Right lobe of liver (tissue), 4 donors: ENCODE measurements around the gene IGDCC3.

Experiments used
- POLR2A ChIP-seq: fragments of 450-650 bp; IDR thresholded peaks from one replicate; pipeline ENCODE4 v1.6.1; 2017; ENCODE audit warnings: antibody characterized with exemption, mild to moderate bottlenecking
- TF ChIP-seq, protein P1 (sequence below), 4 donors: fragments of 200-600 bp in 3 of 4; fragments of 450-650 bp in 1 of 4; IDR thresholded peaks; one replicate each; pipeline versions ENCODE4 v1.5.1 to v1.8.0; 2016 to 2022; ENCODE audit warnings: antibody characterized with exemption in 4 of 4, mild to moderate bottlenecking in 2 of 4
- donor health status: DM: no; HTN: no; CAD: no.
- donor health status: DM: no; HTN: no; CAD: no.
- donor health status: DM: no; HTN: yes; CAD: no.

DNA sequence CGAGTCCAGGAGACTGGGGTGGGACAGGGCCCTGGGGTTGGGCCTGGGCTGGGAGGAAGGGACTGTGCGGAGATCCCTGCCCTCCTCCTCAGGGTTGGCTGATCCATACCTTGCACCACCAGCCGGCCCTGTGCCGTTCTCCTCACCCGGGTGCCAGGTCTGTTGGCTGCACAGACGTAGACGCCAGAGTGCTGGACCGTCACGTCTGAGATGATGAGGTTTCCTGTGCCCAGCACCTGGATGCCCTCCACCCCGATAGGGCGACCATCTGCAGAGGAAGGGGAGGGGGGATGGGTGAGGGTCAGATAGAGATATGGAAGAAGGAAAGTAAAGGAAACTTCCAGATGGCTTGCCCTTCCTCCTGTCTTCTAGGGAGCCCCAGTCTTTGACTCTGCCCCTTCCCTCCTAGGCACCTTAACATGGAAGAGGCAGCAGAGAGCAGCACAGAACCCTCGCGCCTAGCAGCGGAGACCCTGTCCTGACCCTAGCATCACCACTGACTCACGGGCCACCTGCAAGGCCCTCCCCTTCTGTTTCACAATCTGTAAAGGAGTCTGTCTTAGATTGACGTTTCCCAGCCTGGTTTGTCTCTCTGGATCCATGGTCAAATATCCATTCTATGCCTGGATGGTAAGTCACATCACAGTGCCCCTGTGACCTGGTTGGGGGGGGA lies 44.5 kb downstream of the IGDCC3 start:
- TF ChIP-seq, protein P1, sequence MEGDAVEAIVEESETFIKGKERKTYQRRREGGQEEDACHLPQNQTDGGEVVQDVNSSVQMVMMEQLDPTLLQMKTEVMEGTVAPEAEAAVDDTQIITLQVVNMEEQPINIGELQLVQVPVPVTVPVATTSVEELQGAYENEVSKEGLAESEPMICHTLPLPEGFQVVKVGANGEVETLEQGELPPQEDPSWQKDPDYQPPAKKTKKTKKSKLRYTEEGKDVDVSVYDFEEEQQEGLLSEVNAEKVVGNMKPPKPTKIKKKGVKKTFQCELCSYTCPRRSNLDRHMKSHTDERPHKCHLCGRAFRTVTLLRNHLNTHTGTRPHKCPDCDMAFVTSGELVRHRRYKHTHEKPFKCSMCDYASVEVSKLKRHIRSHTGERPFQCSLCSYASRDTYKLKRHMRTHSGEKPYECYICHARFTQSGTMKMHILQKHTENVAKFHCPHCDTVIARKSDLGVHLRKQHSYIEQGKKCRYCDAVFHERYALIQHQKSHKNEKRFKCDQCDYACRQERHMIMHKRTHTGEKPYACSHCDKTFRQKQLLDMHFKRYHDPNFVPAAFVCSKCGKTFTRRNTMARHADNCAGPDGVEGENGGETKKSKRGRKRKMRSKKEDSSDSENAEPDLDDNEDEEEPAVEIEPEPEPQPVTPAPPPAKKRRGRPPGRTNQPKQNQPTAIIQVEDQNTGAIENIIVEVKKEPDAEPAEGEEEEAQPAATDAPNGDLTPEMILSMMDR (IDR thresholded peaks at IDR 0.05), result no peak
- TF ChIP-seq POLR2A, result no peak
